NOMO-1 (cell line): Measurements from ENCODE around the gene RAB11FIP4.

ENCODE experiments used
- DNase-seq, 2 experiments: peaks; one replicate each; lab custom pipeline; 2025; ENCODE audit not compliant: unreplicated experiment in 2 of 2; lab: John Stamatoyannopoulos, UW

Gene RAB11FIP4

GRCh38 chr17:31522284-31522931 lies 130.9 kb downstream of the RAB11FIP4 start:
- DNase-seq = no peak

- no peak for DNase-seq
Observed at GRCh38 chr17:31522987-31523495, 131.6 kb downstream of the RAB11FIP4 start.

GRCh38 chr17:31523862-31524730 lies 132.6 kb downstream of the RAB11FIP4 start:
- no peak for DNase-seq

GRCh38 chr17:31524926-31525800 lies 133.7 kb downstream of the RAB11FIP4 start:
- DNase-seq = peak; percentile 55 to 72

GRCh38 chr17:31525801-31526549 lies 134.5 kb downstream of the RAB11FIP4 start:
- DNase-seq = no peak

GRCh38 chr17:31527606-31528005 lies 136.1 kb downstream of the RAB11FIP4 start:
- no peak for DNase-seq

- no peak for DNase-seq
Observed at GRCh38 chr17:31528291-31528874, 136.9 kb downstream of the RAB11FIP4 start.

- no peak for DNase-seq
Observed at GRCh38 chr17:31529841-31530251, 138.4 kb downstream of the RAB11FIP4 start.

- no peak for DNase-seq
Observed at GRCh38 chr17:31530391-31530985, 139.0 kb downstream of the RAB11FIP4 start.

GRCh38 chr17:31531336-31531980 lies 140.0 kb downstream of the RAB11FIP4 start:
- DNase-seq = no peak

GRCh38 chr17:31532081-31532480 lies 140.6 kb downstream of the RAB11FIP4 start:
- no peak for DNase-seq

GRCh38 chr17:31532526-31532925 lies 141.1 kb downstream of the RAB11FIP4 start:
- DNase-seq = no peak

- peak in 1 of 2 experiments; percentile 22 for DNase-seq
Observed at GRCh38 chr17:31533546-31534155, 142.2 kb downstream of the RAB11FIP4 start.

GRCh38 chr17:31534223-31534888 lies 142.9 kb downstream of the RAB11FIP4 start:
- no peak for DNase-seq

- DNase-seq = no peak
Observed at GRCh38 chr17:31535581-31535981, 144.1 kb downstream of the RAB11FIP4 start.

GRCh38 chr17:31536451-31536850 lies 145.0 kb downstream of the RAB11FIP4 start:
- no peak for DNase-seq

GRCh38 chr17:31537565-31538011 lies 146.1 kb downstream of the RAB11FIP4 start:
- no peak for DNase-seq
